IgD-negative memory B cell (primary cell): ENCODE results near the gene DLGAP1. TPM values are rescaled to one million over a fixed set of nuclear protein-coding genes. Genes with fewer than 3 reads are reported as not detected.

ENCODE experiments used
- H3K27ac Mint-ChIP-seq, 3 donors: one replicate each; pipeline ENCODE4 v1.8.0; 2020 to 2022; ENCODE audit warnings: mild to moderate bottlenecking in 3 of 3, mixed read lengths in 3 of 3, moderate library complexity in 1 of 3
- H3K27me3 Mint-ChIP-seq: one replicate; pipeline ENCODE4 v1.8.0; 2021; ENCODE audit warnings: mixed read lengths
- H3K36me3 Mint-ChIP-seq: one replicate; pipeline ENCODE4 v1.8.0; 2020; ENCODE audit warnings: mild to moderate bottlenecking, mixed read lengths
- H3K4me1 Mint-ChIP-seq, 3 donors: one replicate each; pipeline ENCODE4 v1.8.0; 2020 to 2022; ENCODE audit warnings: mixed read lengths in 3 of 3, mild to moderate bottlenecking in 1 of 3
- H3K4me3 Mint-ChIP-seq, 4 donors: one replicate each; pipeline ENCODE4 v1.8.0; 2020 to 2022; ENCODE audit warnings: mild to moderate bottlenecking in 4 of 4, mixed read lengths in 4 of 4, moderate library complexity in 3 of 4
- H3K9me3 Mint-ChIP-seq, 3 donors: one replicate each; pipeline ENCODE4 v1.8.0; 2020 to 2021; ENCODE audit warnings: mixed read lengths in 3 of 3, mild to moderate bottlenecking in 1 of 3
- polyA plus RNA-seq: library from polyadenylated mRNA; unstranded; fragments of 300-500 nt; fragmentation: Illumina TruSeq; gene quantifications from one replicate; pipeline ENCODE4 v1.2.3, GENCODE V29; 2021

The DLGAP1 gene
- polyA plus RNA-seq, 1 donor from 2014 or later = not detected

DNA sequence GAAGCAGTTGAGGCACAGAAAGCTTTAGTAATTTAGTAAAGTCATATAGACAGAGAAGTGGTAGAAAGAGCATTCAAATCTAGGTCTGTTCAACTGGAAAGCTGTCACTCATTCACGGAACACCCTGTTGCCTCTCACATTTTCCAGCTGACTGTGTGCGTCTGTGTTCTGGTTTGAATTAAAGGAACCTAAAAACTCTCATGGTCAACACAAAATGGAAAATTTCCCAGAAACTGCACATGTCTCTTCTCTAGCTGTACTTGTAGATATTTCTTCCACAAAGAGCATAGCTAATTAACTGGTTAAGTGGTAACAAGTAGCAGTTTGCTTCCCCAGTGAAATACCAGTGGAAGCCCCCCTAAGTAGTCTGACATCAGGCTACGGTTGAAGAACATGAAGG, 614.3 kb downstream of the DLGAP1 start:
- Mint-ChIP-seq H3K9me3 (peaks cover 0 to 3% (median 0%) of the 10 kb centered on the region in 3 donors), H3K4me3 (no peak overlapping the region), H3K27ac (no peak overlapping the region), H3K4me1 (no peaks in the 10 kb centered on the region), H3K27me3 (peaks cover 7% of the 10 kb centered on the region), H3K36me3 (no peaks in the 10 kb centered on the region)

DNA sequence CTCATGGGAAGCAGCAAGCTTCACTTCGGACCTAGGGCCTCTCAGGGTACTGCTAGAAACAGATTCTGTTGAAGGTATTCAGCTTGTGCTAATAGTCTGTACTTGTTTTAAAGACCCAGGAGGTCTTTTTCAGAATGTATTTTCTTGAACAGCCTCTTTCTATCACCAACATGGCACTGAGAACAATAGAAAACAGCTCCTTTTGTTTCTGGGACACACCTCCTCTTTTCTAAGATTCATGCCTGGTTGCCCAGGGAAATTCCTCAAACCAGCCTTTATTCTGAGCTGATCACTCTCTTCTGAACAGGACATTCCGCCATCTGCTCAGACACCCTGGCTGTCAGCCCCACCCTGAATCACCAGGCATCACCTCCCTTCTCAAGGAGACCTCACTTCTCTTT, 615.5 kb downstream of the DLGAP1 start:
- Mint-ChIP-seq H3K4me3 (no peak overlapping the region), H3K27me3 (peaks cover 7% of the 10 kb centered on the region), H3K36me3 (no peaks in the 10 kb centered on the region), H3K9me3 (peaks cover 0 to 3% (median 0%) of the 10 kb centered on the region in 3 donors), H3K4me1 (no peaks in the 10 kb centered on the region), H3K27ac (no peak overlapping the region)

DNA sequence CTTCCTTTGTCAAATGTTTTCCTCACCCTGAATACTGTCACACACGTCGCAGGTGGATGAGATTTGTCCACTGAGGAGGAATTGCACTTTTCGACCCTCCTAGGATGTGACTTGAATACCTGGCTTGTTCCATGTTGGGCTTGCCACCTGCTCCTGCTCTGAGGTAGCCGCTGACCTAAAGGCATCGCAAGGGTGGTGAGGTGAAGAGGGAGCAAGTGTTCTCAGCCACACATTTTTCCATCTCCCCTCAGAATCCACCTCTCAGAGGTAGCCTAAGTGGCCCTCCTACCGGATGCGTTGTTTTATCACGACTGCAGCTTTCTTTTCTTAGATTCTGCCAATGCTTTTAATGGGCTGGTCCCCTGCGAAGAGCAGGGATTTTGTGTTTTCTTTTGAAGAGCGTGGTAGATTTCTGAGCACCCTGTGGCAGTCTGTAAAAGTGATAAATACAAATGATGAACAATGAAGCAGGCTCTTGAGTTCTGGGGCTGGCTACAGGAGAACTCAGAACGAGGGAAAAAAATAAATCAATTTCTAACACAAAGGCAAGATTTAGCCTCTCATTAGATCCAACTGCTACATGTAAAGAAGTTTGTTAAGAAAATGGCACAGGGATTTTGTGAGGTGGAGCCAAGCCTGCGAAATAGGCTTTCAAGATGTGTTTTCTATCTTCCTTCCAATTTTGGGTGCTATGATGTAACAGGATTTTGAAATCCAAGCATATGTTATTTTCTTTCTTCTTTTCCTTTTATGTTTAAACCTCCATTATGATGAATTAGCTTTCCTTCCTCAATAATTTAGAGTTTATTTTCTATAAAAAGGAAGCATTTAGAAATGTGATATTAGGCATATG, 618.4 kb downstream of the DLGAP1 start:
- peaks cover 0 to 5% (median 0%) of the 10 kb centered on the region in 3 donors for H3K9me3 Mint-ChIP-seq
- no peaks in the 10 kb centered on the region for H3K4me1 Mint-ChIP-seq
- H3K27ac Mint-ChIP-seq = no peak overlapping the region
- peaks cover 5% of the 10 kb centered on the region for H3K27me3 Mint-ChIP-seq
- no peaks in the 10 kb centered on the region for H3K36me3 Mint-ChIP-seq
- H3K4me3 Mint-ChIP-seq = no peak overlapping the region

DNA sequence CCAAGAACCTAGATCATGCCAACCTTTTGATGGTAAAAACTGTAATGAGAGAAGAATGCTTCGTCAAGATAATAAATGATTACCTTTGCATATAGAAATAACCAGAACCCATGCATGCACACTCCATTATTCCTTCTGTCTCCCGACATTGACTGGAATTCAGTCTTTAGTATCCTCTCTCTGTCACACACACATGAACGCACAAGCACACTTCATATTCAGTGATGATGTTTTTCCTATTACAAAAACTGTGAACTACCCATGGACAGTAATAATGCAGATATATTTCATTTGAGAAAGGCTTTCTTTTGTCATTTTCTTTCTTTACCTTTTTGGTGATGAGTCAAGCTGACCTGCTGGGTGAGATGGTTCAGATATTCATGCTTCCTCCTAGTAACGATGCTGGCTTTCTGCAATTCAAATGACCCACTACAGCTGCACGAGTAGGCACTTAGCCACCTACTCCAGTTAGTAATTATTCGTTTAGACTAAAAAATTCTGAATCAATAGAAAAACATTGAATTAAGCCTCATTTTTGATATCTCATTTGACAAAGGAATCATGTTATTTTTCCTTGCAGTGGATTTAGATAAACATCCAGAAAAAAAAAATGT, 623.0 kb downstream of the DLGAP1 start:
- Mint-ChIP-seq H3K4me1 (no peaks in the 10 kb centered on the region), H3K4me3 (no peak overlapping the region), H3K9me3 (peaks cover 0 to 2% (median 0%) of the 10 kb centered on the region in 3 donors)

DNA sequence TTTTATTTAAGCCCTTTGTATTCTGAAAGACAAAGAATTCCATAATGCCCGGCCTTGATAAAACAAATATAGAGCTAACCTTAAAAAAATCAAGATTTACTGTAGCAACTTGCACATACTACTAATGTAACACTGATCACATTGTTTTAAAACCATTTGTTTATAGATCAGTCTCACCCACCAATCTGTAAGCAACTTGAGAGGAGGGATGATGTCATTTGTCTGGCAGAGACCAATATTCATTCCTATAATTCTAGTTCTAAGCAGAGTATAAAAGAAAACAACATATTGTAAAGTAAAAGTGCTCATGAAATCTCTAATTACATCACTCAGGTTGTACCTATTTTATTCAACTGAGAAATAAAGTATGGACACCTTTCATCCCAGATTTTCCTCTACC, 624.5 kb downstream of the DLGAP1 start:
- Mint-ChIP-seq H3K27me3 (no peaks in the 10 kb centered on the region), H3K9me3 (peaks cover 0 to 6% (median 2%) of the 10 kb centered on the region in 3 donors), H3K36me3 (no peaks in the 10 kb centered on the region), H3K27ac (no peak overlapping the region), H3K4me1 (peaks cover 0 to 3% (median 0%) of the 10 kb centered on the region in 3 donors), H3K4me3 (no peak overlapping the region)

More for the DNA sequence above, 623.0 kb downstream of the DLGAP1 start:
- H3K27ac Mint-ChIP-seq = no peak overlapping the region
- no peaks in the 10 kb centered on the region for H3K27me3 Mint-ChIP-seq
- no peaks in the 10 kb centered on the region for H3K36me3 Mint-ChIP-seq

DNA sequence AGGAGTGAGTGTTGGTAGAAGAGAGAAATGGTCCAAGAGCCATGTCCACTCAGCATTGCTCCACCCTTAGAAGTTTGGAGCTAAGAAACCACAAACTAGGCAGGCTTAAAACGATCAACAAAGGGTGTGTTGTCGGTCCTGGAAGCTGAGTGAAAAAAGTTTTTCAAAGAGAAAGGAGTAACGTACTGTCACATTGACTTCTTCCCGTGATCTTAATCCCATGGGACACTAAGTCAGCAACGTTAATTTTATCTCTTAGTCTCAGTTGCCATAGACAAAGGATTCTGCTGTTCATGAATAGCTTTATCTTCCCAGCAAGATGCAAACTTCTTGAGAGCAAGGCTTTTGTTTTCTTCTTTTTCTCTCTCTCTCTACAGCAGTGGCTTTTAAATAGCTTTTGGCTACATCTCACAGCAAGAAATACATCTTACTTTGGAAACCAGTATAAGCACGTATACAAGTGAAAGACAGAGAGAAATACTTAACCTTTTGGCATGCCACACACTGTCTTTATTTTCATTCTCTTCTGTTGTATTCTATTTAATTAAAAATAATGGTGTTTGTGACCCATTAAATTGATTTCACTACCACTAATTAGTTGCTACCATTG, 627.8 kb downstream of the DLGAP1 start:
- H3K4me3 Mint-ChIP-seq = no peak overlapping the region
- H3K27ac Mint-ChIP-seq = peak overlapping the region in 1 of 3 donors; percentile 13
- peaks cover 0 to 9% (median 3%) of the 10 kb centered on the region in 3 donors for H3K9me3 Mint-ChIP-seq
- H3K27me3 Mint-ChIP-seq = no peaks in the 10 kb centered on the region
- peaks cover 0 to 3% (median 0%) of the 10 kb centered on the region in 3 donors for H3K4me1 Mint-ChIP-seq
- H3K36me3 Mint-ChIP-seq = no peaks in the 10 kb centered on the region

DNA sequence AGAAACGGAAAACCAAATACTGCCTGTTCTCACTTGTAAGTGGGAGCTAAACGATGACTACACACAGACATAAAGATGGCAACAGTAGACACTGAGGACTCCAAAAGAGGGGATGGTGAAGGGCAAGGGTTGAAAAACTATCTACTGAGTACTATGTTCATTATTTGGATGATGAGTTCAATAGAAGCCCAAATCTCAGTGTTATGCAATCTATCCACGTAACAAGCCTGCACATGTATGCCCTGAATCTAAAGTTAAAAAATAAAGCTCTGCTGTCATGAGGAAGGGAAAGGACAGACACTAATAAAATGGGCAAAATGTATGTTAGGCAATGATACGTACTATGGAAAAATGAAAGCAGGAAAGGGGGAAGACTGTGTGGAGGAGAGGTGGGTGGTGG, 629.1 kb downstream of the DLGAP1 start:
- Mint-ChIP-seq H3K4me3 (no peak overlapping the region), H3K27me3 (no peaks in the 10 kb centered on the region), H3K4me1 (peaks cover 0 to 3% (median 0%) of the 10 kb centered on the region in 3 donors), H3K27ac (no peak overlapping the region), H3K36me3 (no peaks in the 10 kb centered on the region), H3K9me3 (peaks cover 0 to 9% (median 3%) of the 10 kb centered on the region in 3 donors)

DNA sequence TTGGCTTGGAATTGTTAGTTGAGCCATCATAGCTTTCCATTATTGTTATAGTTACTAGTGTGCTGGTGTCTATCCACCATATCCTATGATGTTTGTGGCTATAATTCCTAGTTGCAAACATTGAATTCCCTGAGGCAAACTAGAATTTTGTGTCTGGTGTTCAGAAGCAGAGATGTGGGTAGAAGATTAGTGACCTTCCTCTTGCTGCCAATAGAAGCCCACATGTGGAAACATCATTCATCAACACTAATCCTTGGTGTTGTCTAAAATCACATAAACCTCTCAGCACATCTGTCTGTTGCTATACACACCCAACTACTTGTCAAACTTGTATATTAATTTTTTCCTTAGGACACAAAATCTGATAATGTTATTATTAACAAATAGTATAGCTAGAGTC, 631.0 kb downstream of the DLGAP1 start:
- no peak overlapping the region for H3K27ac Mint-ChIP-seq
- H3K4me1 Mint-ChIP-seq = peaks cover 0 to 3% (median 0%) of the 10 kb centered on the region in 3 donors

DNA sequence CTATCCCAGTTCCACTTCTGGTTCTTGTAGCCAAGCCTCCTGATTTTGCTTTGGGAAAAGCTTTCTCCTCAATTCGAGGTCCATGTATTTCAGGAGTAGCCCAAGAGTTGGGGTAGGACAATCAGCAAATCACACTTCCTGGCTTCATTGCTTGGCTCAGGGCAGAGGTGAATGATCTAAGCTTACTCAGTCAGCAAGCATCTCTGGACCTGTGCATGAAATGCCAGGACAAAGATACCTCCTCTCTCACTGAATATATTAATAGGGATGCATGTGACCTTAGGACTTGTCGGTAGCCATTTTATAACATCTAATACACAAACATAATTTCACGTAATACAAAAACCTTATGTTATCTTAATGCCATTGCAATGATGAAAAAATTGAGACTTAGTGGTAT, 632.0 kb downstream of the DLGAP1 start:
- Mint-ChIP-seq H3K36me3 (no peaks in the 10 kb centered on the region), H3K4me3 (no peak overlapping the region), H3K27ac (peak overlapping the region in 1 of 3 donors; percentile 67), H3K27me3 (peaks cover 4% of the 10 kb centered on the region), H3K4me1 (peaks cover 0 to 3% (median 0%) of the 10 kb centered on the region in 3 donors), H3K9me3 (peaks cover 0 to 9% (median 3%) of the 10 kb centered on the region in 3 donors)

More for the DNA sequence above, 631.0 kb downstream of the DLGAP1 start:
- Mint-ChIP-seq H3K36me3 (no peaks in the 10 kb centered on the region), H3K27me3 (peaks cover 3% of the 10 kb centered on the region), H3K9me3 (peaks cover 0 to 9% (median 3%) of the 10 kb centered on the region in 3 donors), H3K4me3 (no peak overlapping the region)

DNA sequence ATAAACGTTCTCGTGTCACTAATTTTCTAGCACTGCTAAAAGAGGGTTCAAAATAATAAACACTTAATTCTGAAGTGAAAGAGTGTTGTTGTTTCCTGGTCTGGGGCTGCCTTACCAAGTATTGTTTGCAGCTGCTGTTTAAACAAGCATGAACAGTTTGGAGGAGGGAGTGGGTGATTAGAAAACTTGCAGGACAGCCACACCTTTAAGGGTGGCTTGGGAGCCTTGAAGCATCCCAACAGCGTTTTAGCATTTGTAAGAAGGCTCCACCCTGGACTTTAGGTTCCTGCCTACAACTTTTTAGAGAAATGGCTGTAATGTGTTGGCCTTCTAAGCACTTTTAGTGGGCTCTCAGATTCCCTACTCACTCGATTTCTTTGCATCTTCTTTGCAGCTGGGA, 633.6 kb downstream of the DLGAP1 start:
- Mint-ChIP-seq H3K4me1 (no peaks in the 10 kb centered on the region), H3K9me3 (peaks cover 0 to 9% (median 3%) of the 10 kb centered on the region in 3 donors), H3K36me3 (no peaks in the 10 kb centered on the region), H3K27me3 (peaks cover 4% of the 10 kb centered on the region), H3K27ac (no peak overlapping the region), H3K4me3 (no peak overlapping the region)

DNA sequence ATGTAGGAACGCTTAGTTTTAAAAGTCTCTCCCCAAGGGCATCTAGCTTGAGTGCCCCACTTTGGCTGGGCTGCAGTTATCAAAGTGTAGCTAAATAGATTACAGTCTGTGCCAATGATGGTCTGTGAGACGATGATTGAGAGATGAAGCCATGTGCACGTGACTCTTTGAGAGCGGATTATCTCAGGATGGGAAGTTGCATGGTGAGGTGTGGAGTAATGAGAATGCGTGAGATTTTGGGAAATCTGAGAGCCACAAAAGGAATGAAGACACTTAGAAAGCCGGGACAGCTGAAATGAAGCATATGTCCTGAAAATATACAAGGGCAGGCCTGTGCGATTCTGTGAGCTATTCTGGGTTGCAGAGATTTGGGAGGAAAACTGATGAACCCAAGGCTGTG, 635.1 kb downstream of the DLGAP1 start:
- peaks cover 0 to 3% (median 0%) of the 10 kb centered on the region in 3 donors for H3K9me3 Mint-ChIP-seq
- H3K27ac Mint-ChIP-seq = no peak overlapping the region
- H3K27me3 Mint-ChIP-seq = peaks cover 5% of the 10 kb centered on the region
- no peaks in the 10 kb centered on the region for H3K4me1 Mint-ChIP-seq
- no peaks in the 10 kb centered on the region for H3K36me3 Mint-ChIP-seq
- H3K4me3 Mint-ChIP-seq = no peak overlapping the region

DNA sequence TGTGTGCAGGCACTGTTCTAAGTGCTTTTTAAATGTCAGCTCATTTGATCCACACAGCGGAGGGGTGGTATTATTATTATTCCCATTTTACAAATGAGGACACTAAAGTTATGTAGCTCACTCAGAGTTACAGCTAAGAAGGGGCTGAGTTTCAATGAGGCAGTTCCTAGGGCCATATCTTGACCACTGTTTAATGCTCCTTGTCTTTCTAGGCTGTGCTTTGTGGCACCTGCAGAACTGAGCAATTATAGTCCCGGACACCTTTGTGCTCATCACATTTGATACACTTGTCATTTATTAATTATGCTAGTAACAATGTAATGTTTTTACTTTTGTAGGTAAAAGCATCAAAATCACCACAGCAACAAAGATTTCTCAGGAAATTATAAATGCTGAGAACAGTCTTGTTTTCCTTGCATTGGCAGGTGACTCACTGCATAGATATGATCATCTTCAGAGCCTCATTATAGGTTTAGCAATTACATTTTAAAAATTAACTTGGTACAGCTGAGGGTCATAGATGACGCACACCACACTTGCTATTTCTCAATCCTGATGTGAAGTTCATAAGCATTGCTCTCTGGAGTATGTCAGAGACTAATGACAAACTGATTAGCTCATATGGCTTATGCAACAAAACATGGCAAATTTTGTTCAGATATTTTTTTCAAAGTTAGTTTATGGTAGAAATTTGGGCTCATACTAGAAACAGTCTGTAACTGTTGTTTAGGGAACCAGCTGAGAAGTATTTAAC, 638.3 kb downstream of the DLGAP1 start:
- H3K4me3 Mint-ChIP-seq = no peak overlapping the region

DNA sequence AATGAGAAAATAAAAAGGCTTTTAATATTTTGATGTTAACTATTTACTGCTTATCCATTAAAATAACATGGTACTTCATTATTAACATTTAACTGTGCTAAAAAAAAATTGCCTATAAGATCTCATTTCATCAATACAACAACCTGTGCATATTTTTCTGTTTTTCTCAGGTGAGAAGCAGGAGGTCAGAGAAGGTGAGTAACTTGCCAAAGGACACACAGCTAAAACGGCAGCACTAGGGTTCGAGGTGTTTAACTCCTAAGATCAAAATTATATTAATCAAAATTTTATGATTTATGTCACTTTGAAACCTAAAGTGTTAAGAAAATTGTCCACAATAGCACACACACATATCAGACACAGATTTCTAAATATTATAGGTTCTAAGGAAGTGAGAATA, 639.1 kb downstream of the DLGAP1 start:
- no peaks in the 10 kb centered on the region for H3K9me3 Mint-ChIP-seq
- H3K36me3 Mint-ChIP-seq = no peaks in the 10 kb centered on the region
- H3K4me3 Mint-ChIP-seq = no peak overlapping the region
- peaks cover 5% of the 10 kb centered on the region for H3K27me3 Mint-ChIP-seq
- H3K4me1 Mint-ChIP-seq = no peaks in the 10 kb centered on the region
- H3K27ac Mint-ChIP-seq = no peak overlapping the region

More for the DNA sequence above, 638.3 kb downstream of the DLGAP1 start:
- H3K27me3 Mint-ChIP-seq = peaks cover 5% of the 10 kb centered on the region
- H3K4me1 Mint-ChIP-seq = no peaks in the 10 kb centered on the region
- H3K9me3 Mint-ChIP-seq = no peaks in the 10 kb centered on the region
- H3K27ac Mint-ChIP-seq = no peak overlapping the region
- H3K36me3 Mint-ChIP-seq = no peaks in the 10 kb centered on the region

DNA sequence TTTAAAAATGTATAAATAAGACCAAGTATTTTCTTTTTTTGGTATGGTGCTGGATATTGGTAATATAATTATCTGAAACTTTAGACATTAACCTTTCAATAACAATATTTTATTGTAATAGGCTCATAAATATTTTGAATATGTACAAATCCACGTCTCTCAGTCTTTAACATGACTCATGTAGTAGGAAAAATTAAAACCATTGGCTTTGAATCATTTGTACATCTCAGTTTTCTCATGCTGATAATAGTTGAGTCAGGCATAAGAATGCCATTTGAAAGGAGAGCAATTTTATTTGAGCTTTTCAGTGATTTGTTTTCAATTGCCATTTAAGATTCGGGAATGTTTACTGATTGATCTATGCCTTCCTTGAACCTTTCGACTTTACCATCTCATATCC, 640.3 kb downstream of the DLGAP1 start:
- no peak overlapping the region for H3K27ac Mint-ChIP-seq
- H3K4me1 Mint-ChIP-seq = no peaks in the 10 kb centered on the region
- no peak overlapping the region for H3K4me3 Mint-ChIP-seq
- H3K36me3 Mint-ChIP-seq = no peaks in the 10 kb centered on the region
- no peaks in the 10 kb centered on the region for H3K9me3 Mint-ChIP-seq
- peaks cover 3% of the 10 kb centered on the region for H3K27me3 Mint-ChIP-seq

DNA sequence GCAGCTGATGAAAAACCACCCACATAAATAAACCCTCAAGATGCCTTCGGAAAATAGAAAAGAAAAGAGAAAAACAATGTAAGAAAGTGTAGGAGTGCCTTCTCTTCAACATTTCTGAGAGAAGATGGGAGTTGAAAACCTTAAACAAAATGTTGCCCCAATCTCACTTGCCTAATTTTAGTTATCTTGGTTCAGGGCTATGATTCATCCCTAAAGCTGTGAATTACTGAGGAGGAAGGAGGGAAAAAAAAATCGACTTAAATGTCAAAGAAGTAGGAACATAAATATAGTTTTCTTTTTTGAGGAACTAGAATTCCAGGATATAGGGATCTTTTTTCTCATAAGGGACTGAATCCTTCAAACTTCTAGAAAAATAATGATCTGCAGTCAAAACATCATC, 644.8 kb downstream of the DLGAP1 start:
- Mint-ChIP-seq H3K27ac (no peak overlapping the region), H3K9me3 (no peaks in the 10 kb centered on the region), H3K27me3 (no peaks in the 10 kb centered on the region), H3K36me3 (no peaks in the 10 kb centered on the region), H3K4me1 (no peaks in the 10 kb centered on the region), H3K4me3 (no peak overlapping the region)
